ENCODE measurements around the gene TSPAN14. TPM values are rescaled to one million over a fixed set of nuclear protein-coding genes. Genes with fewer than 3 reads are reported as not detected.

The TSPAN14 gene
- total RNA-seq, 1 donor from 2014 or later, result 161 TPM

GRCh38 chr10:80448209-80448942 is 5.7 kb upstream of the TSPAN14 start:
- no peak for TF ChIP-seq CTCF (IDR thresholded peaks at IDR 0.05)
- H3K27me3 ChIP-seq, result no peaks in the 10 kb centered on the region
- no peaks in the 10 kb centered on the region for H3K36me3 ChIP-seq
- intact Hi-C loops (cut with DNase I), result no loop called here
- no peak for DNase-seq (ENCODE audit: low spot score in 2 of 2)
- no peak overlapping the region for H3K27ac ChIP-seq
- H3K9me3 ChIP-seq, result no peaks in the 10 kb centered on the region
- peaks cover 0 to 4% of the 10 kb centered on the region in 2 donors for H3K4me1 ChIP-seq
- no peak overlapping the region for H3K4me3 ChIP-seq

GRCh38 chr10:80449520-80449919 is 4.6 kb upstream of the TSPAN14 start:
- intact Hi-C loops (cut with DNase I), result no loop called here
- no peaks in the 10 kb centered on the region for H3K27me3 ChIP-seq
- no peak overlapping the region for H3K27ac ChIP-seq
- H3K9me3 ChIP-seq, result no peaks in the 10 kb centered on the region
- H3K4me1 ChIP-seq, result peaks cover 0 to 5% of the 10 kb centered on the region in 2 donors
- no peaks in the 10 kb centered on the region for H3K36me3 ChIP-seq
- no peak overlapping the region for H3K4me3 ChIP-seq
- no peak for DNase-seq (ENCODE audit: low spot score in 2 of 2)
- no peak for TF ChIP-seq CTCF (IDR thresholded peaks at IDR 0.05)

GRCh38 chr10:80451132-80451531 is 3.0 kb upstream of the TSPAN14 start:
- intact Hi-C loops (cut with DNase I), result no loop called here
- no peak for TF ChIP-seq CTCF (IDR thresholded peaks at IDR 0.05)

GRCh38 chr10:80452069-80452468 is 2.0 kb upstream of the TSPAN14 start:
- intact Hi-C loops (cut with DNase I), result loop anchor here (2.0 kb wide), 1 partner anchor 65 kb away; no protein-coding TSS in a partner anchor
- no peak for DNase-seq (ENCODE audit: low spot score in 2 of 2)
- Histone ChIP-seq H3K4me1 (peaks cover 3 to 12% of the 10 kb centered on the region in 2 donors), H3K9me3 (no peaks in the 10 kb centered on the region), H3K27ac (no peak overlapping the region), H3K36me3 (no peaks in the 10 kb centered on the region), H3K4me3 (no peak overlapping the region), H3K27me3 (no peaks in the 10 kb centered on the region)
- no peak for TF ChIP-seq CTCF (IDR thresholded peaks at IDR 0.05)

More at GRCh38 chr10:80451132-80451531, 3.0 kb upstream of the TSPAN14 start:
- Histone ChIP-seq H3K4me3 (no peak overlapping the region), H3K9me3 (no peaks in the 10 kb centered on the region), H3K4me1 (peaks cover 3 to 11% of the 10 kb centered on the region in 2 donors), H3K27me3 (no peaks in the 10 kb centered on the region), H3K36me3 (no peaks in the 10 kb centered on the region), H3K27ac (no peak overlapping the region)
- DNase-seq (ENCODE audit: low spot score in 2 of 2), result no peak

GRCh38 chr10:80452640-80453039 is 1.5 kb upstream of the TSPAN14 start:
- Histone ChIP-seq H3K27ac (peak overlapping the region in 1 of 2 donors; percentile 87), H3K4me3 (no peak overlapping the region), H3K4me1 (peaks cover 3 to 12% of the 10 kb centered on the region in 2 donors), H3K36me3 (no peaks in the 10 kb centered on the region), H3K27me3 (no peaks in the 10 kb centered on the region), H3K9me3 (no peaks in the 10 kb centered on the region)
- no peak for DNase-seq (ENCODE audit: low spot score in 2 of 2)
- intact Hi-C loops (cut with DNase I), result loop anchor here (2.0 kb wide), 1 partner anchor 66 kb away; no protein-coding TSS in a partner anchor
- TF ChIP-seq CTCF (IDR thresholded peaks at IDR 0.05), result no peak

All from ascending aorta (tissue), 2 donors.